Testis (tissue), 3 donors: Measurements from ENCODE around the gene SMG6. TPM values are rescaled to one million over a fixed set of nuclear protein-coding genes. Genes with fewer than 3 reads are reported as not detected.

Experiments used
- DNase-seq: peaks from one replicate; pipeline ENCODE4 v3.0.0-alpha.2; 2019
- H3K27ac ChIP-seq, 2 donors: fragments of 200-600 bp; sonication (generic); one replicate each; pipeline ENCODE4 v1.5.1; 2019
- H3K27me3 ChIP-seq: fragments of 200-600 bp; sonication (generic); one replicate; pipeline ENCODE4 v1.5.1; 2019
- H3K36me3 ChIP-seq: fragments of 200-600 bp; sonication (generic); one replicate; pipeline ENCODE4 v1.5.1; 2017; ENCODE audit warnings: low read depth; ENCODE audit errors: missing control alignments
- H3K4me1 ChIP-seq: fragments of 200-600 bp; sonication (generic); one replicate; pipeline ENCODE4 v1.5.1; 2019
- H3K4me3 ChIP-seq, 2 donors: fragments of 200-600 bp; sonication (generic); one replicate each; pipeline ENCODE4 v1.5.1; 2017 to 2019
- H3K9me3 ChIP-seq: fragments of 200-600 bp; sonication (generic); one replicate; pipeline ENCODE4 v1.5.1; 2017
- POLR2A ChIP-seq: fragments of 450-650 bp; IDR thresholded peaks from one replicate; pipeline ENCODE4 v1.6.1; 2017; ENCODE audit warnings: antibody characterized with exemption, mild to moderate bottlenecking, moderate library complexity
- WGBS, 2 donors: methylation state at CpG; one replicate each; pipeline ENCODE4 v1.1.5; 2018; 5-methylcytosine and 5-hydroxymethylcytosine counted together
- intact Hi-C: fragments of 100-400 bp; cut with DNase I; formaldehyde crosslinking; loops from one replicate; pipeline ENCODE4 v1.15.1; 2023; ENCODE audit warnings: low total_unique reads
- polyA plus RNA-seq: library from polyadenylated mRNA; stranded (reverse); fragments of 350-450 nt; fragmentation: Illumina TruSeq; extraction: RNeasy Lipid Tissue Mini Kit (QIAGEN cat#74804); gene quantifications from one replicate; pipeline ENCODE4 v1.2.3, GENCODE V29; 2014; ENCODE audit warnings: low read depth, low replicate concordance; ENCODE audit not compliant: insufficient read depth
- total RNA-seq, 2 donors: library from RNA; depleted of rRNA; stranded (reverse); fragments of >200 nt; gene quantifications; one replicate each; pipeline ENCODE4 v1.2.3, GENCODE V29; 2016
- TF ChIP-seq, protein P1 (sequence below), 3 experiments: fragments of 450-650 bp in 2 of 3; fragments of 200-600 bp in 1 of 3; sonication (generic) in 1 of 3; IDR thresholded peaks; one replicate each; pipeline ENCODE4 v1.5.1; 2016 to 2019; ENCODE audit warnings: antibody characterized with exemption in 3 of 3, mild to moderate bottlenecking in 2 of 3, moderate library complexity in 1 of 3

Gene SMG6
- total and polyA plus RNA-seq, 3 donors from 2014 or later = 68.7 to 86.5 (median 80.6) TPM

DNA sequence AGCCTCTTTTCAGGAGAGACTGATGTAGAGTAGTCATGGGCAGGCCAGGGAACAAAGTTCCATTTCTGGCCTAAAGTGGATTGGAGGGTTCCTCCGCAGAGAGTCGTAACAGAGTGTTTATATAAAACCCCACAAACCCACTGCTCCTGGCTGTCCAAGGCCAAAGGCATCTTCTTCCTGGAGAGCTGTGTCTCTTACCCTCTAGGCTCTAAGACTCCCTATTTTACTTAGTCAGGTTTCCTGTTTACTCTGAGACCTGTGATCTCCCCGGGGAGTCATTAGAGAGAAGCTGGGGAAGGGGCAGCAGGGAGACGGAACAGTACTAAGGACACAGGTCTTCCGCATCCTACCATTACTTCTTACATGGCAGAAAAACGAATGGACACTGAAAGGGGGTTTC is 179.2 kb downstream of the SMG6 start:
- intact Hi-C loops = no loop called here
- peaks cover 25% of the 10 kb centered on the region for H3K4me1 ChIP-seq
- no peak for DNase-seq
- H3K9me3 ChIP-seq = no peaks in the 10 kb centered on the region
- H3K27ac ChIP-seq = peak overlapping the region in 1 of 2 donors; percentile 57
- WGBS, 2 donors = 64 to 79% methylated on average over 6 of the region's 6 CpGs
- TF ChIP-seq, protein P1, sequence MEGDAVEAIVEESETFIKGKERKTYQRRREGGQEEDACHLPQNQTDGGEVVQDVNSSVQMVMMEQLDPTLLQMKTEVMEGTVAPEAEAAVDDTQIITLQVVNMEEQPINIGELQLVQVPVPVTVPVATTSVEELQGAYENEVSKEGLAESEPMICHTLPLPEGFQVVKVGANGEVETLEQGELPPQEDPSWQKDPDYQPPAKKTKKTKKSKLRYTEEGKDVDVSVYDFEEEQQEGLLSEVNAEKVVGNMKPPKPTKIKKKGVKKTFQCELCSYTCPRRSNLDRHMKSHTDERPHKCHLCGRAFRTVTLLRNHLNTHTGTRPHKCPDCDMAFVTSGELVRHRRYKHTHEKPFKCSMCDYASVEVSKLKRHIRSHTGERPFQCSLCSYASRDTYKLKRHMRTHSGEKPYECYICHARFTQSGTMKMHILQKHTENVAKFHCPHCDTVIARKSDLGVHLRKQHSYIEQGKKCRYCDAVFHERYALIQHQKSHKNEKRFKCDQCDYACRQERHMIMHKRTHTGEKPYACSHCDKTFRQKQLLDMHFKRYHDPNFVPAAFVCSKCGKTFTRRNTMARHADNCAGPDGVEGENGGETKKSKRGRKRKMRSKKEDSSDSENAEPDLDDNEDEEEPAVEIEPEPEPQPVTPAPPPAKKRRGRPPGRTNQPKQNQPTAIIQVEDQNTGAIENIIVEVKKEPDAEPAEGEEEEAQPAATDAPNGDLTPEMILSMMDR (IDR thresholded peaks at IDR 0.05) = no peak
- no peak for TF ChIP-seq POLR2A
- H3K27me3 ChIP-seq = no peaks in the 10 kb centered on the region
- no peak overlapping the region for H3K4me3 ChIP-seq
- no peaks in the 10 kb centered on the region for H3K36me3 ChIP-seq

DNA sequence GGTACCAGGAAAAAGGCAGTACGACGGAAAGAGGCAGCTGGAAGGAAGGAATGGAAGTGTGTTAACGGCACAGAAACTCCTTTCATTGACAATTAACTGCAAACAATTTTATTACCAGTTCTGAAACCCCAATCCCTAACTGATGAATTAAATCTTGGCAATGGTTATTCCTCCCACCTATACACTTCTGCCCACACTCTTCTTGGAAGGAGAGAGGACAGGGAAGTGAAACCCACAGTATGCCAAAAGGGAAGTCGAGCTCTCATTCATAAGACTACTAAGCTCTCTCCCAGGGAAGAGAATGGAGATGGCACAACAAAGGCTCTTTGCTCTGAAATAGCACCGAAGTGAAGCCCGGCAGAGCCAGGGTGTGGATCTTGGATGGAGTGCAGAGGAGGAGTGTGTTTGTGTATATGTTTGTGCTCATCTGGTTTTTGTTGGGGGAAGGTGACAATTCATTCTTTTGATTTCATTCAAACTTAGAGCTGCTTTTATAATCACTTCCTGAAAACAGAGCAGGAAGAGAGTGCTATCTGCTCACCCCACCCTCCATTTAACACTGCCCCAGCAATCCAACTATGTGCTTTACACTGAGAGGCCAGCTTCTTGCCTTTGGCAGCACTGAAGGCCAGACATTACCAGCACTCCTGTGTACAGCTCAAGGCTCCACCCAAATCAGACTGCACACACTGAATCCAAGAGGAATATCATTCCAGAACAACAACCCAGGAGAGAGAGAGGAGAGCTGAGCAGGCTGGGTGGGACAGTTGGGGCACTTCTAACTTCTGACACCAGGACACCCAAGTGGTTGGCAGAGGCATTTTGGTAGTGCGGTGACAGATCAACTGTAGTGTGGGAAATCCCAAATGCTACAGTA is 180.0 kb downstream of the SMG6 start:
- Histone ChIP-seq H3K36me3 (no peaks in the 10 kb centered on the region), H3K9me3 (no peaks in the 10 kb centered on the region), H3K27ac (peak overlapping the region in 1 of 2 donors; percentile 60), H3K4me1 (peaks cover 25% of the 10 kb centered on the region), H3K27me3 (no peaks in the 10 kb centered on the region), H3K4me3 (no peak overlapping the region)
- intact Hi-C loops = no loop called here
- 52 to 57% methylated on average over 7 of the region's 7 CpGs for WGBS, 2 donors
- TF ChIP-seq POLR2A = no peak
- TF ChIP-seq, protein P1 (IDR thresholded peaks at IDR 0.05) = no peak
- peak; percentile 31 for DNase-seq

DNA sequence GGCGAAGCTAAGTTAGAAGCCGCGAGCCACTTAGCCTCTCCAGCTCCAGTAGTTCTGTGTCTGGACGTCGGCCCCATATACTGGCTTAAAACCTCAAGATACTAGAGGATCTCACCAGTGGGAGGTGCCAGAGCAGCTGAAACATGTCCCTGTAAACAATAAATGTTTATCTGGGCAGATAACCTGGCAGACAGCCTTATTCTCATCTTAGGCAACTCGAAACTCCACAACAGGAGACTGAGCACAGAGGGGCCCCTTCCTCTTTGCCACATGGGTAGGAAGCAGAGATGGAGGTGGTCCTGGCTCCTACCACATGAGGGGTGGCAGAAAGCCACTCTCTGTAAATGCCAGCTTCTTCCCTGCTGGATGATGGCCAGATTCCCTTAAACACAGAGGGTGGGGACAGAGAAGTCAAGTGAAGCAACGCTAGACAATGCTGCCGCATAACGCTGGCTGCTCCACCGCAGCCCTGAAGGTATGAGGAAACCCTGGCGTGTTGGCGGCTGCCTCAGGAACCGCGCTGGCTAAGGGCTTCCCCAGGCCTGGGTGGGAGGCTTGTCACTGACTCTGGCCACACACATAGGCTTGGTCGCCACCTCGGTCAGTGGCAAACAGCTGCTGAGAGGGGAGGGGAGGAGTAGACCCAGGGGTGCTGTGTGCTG is 180.8 kb downstream of the SMG6 start:
- Histone ChIP-seq H3K27ac (peak overlapping the region in 1 of 2 donors; percentile 60), H3K4me1 (peaks cover 25% of the 10 kb centered on the region), H3K36me3 (no peaks in the 10 kb centered on the region), H3K4me3 (no peak overlapping the region), H3K27me3 (no peaks in the 10 kb centered on the region), H3K9me3 (no peaks in the 10 kb centered on the region)
- WGBS, 2 donors = 43 to 50% methylated on average over 12 to 16 of the region's 16 CpGs
- no peak for TF ChIP-seq POLR2A
- TF ChIP-seq, protein P1 (IDR thresholded peaks at IDR 0.05) = no peak
- peak; percentile 68 for DNase-seq
- intact Hi-C loops = no loop called here

DNA sequence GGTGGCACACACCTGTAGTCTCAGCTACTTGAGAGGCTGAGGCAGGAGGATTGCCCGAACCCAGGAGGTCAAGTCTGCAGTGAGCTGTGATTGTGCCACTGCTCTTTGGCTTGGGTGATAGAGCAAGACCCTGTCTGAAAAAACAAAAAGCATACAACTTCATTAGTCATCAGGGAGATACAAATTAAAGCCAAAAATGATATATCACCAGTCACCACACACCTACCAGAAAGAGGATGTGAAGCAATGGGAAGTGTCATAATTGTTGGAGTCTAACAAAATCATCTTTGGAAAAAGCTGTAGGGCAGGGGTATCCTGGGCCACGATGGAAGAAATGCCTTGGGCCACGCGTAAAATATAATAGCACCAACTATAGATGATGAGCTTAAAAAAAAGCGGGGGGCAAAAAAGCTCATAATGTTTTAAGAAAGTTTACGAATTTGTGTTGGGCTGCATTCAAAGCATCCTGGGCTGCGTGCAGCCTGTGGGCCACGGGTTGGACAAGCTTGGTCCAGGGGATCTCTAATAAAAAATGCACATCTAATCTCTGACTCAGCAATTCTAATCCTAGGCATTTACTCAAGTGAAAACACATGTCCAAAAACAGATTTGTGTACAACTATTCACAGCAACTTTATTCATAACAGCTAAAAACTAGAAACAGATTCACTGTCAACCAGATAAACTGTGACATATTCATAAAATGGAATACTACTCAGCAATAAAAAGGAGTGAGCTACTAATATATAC is 182.8 kb downstream of the SMG6 start:
- WGBS, 2 donors = 91% methylated on average over 8 of the region's 8 CpGs
- H3K36me3 ChIP-seq = no peaks in the 10 kb centered on the region
- no peaks in the 10 kb centered on the region for H3K27me3 ChIP-seq
- DNase-seq = no peak
- intact Hi-C loops = no loop called here
- H3K27ac ChIP-seq = no peak overlapping the region
- TF ChIP-seq, protein P1 (IDR thresholded peaks at IDR 0.05) = no peak
- TF ChIP-seq POLR2A = no peak
- H3K4me1 ChIP-seq = peaks cover 25% of the 10 kb centered on the region
- H3K9me3 ChIP-seq = no peaks in the 10 kb centered on the region
- H3K4me3 ChIP-seq = no peak overlapping the region
